K562 (cell line): ENCODE results near the gene MIEF1. TPM values are rescaled to one million over a fixed set of nuclear protein-coding genes. Genes with fewer than 3 reads are reported as not detected.

ENCODE experiments used
- CEBPG ChIP-seq, 3 experiments: fragments of 200-800 bp in 1 of 3; sonication (Bioruptor generic) in 1 of 3; sonication (generic) in 1 of 3; formaldehyde crosslinking in 1 of 3; IDR thresholded peaks in 2 of 3; conservative IDR thresholded peaks in 1 of 3; 2 replicates each; pipeline versions ENCODE4 v1.6.1 to v1.8.0; 2016 to 2022; ENCODE audit warnings: missing compliant biosample characterization in 2 of 3, missing genetic modification characterization in 2 of 3, mild to moderate bottlenecking in 1 of 3, missing genetic modification reagents in 1 of 3
- ELK1 ChIP-seq: sonication (generic); formaldehyde crosslinking; IDR thresholded peaks from 2 replicates; pipeline ENCODE4 v1.8.1; 2022; ENCODE audit warnings: missing genetic modification reagents
- GTF2E2 ChIP-seq: fragments of 200-800 bp; sonication (Bioruptor generic); IDR thresholded peaks from 2 replicates; pipeline ENCODE4 v1.6.1; 2016; ENCODE audit warnings: missing genetic modification characterization, missing compliant biosample characterization
- HNRNPH1 ChIP-seq: fragments of 200-400 bp; formaldehyde crosslinking; optimal IDR thresholded peaks from 2 replicates; pipeline ENCODE3; 2017; ENCODE audit warnings: low read depth, mild to moderate bottlenecking, low read length, moderate library complexity
- ILK ChIP-seq: fragments of 450-650 bp; IDR thresholded peaks from 2 replicates; pipeline ENCODE4 v1.6.1; 2016; ENCODE audit warnings: missing genetic modification characterization, low read depth, mild to moderate bottlenecking, missing compliant biosample characterization, moderate library complexity, borderline replicate concordance
- KLF6 ChIP-seq: fragments of 250-450 bp; sonication (Bioruptor Pico); IDR thresholded peaks from 2 replicates; pipeline ENCODE4 v1.4.0; 2020; ENCODE audit warnings: mild to moderate bottlenecking, moderate library complexity, borderline replicate concordance
- MBD2 ChIP-seq: sonication (generic); IDR thresholded peaks from 2 replicates; pipeline ENCODE4 v1.6.1; 2016; ENCODE audit warnings: low read depth, borderline replicate concordance
- MCM5 ChIP-seq: fragments of 450-650 bp; IDR thresholded peaks from 2 replicates; pipeline ENCODE4 v1.6.1; 2016; ENCODE audit warnings: low read depth
- MNT ChIP-seq, 2 experiments: fragments of 450-650 bp; conservative IDR thresholded peaks; 2 replicates each; pipeline ENCODE4 v1.6.1; 2017; ENCODE audit warnings: mild to moderate bottlenecking in 2 of 2, moderate library complexity in 2 of 2
- MTA3 ChIP-seq: fragments of 450-650 bp; formaldehyde crosslinking; IDR thresholded peaks from 2 replicates; pipeline ENCODE4 v1.6.1; 2017; ENCODE audit warnings: mild to moderate bottlenecking, borderline replicate concordance
- MTF1 ChIP-seq: fragments of 250-450 bp; sonication (Bioruptor Pico); IDR thresholded peaks from 2 replicates; pipeline ENCODE4 v1.9.0; 2021; ENCODE audit warnings: moderate library complexity, mild to moderate bottlenecking, inconsistent platforms, borderline replicate concordance
- MXI1 ChIP-seq: IDR thresholded peaks from 2 replicates; pipeline ENCODE4 v1.6.1; 2011; ENCODE audit warnings: low read depth, mild to moderate bottlenecking, improper control_type of control experiment, low read length
- NR4A1 ChIP-seq, 2 experiments: fragments of 250-450 bp in 1 of 2; fragments of 450-650 bp in 1 of 2; sonication (Bioruptor Pico) in 1 of 2; IDR thresholded peaks; 2 replicates each; pipeline versions ENCODE4 v1.4.0 to v1.6.1; 2016 to 2020; ENCODE audit warnings: mild to moderate bottlenecking in 2 of 2, missing compliant biosample characterization in 1 of 2, missing genetic modification characterization in 1 of 2, moderate library complexity in 1 of 2
- PCBP1 ChIP-seq: fragments of 200-400 bp; formaldehyde crosslinking; IDR thresholded peaks from 2 replicates; pipeline ENCODE4 v1.6.1; 2018; ENCODE audit warnings: mild to moderate bottlenecking, low read depth, low read length; ENCODE audit not compliant: poor library complexity, severe bottlenecking
- PHF8 ChIP-seq: fragments of 200-600 bp; sonication (generic); IDR thresholded peaks from 2 replicates; pipeline ENCODE4 v1.6.1; 2012; ENCODE audit warnings: mixed run types, mild to moderate bottlenecking, inconsistent platforms, low read length, moderate library complexity, borderline replicate concordance
- RUNX1 ChIP-seq: sonication (generic); IDR thresholded peaks from 2 replicates; pipeline ENCODE4 v1.6.1; 2016; ENCODE audit warnings: antibody characterized with exemption, low read depth
- THAP7 ChIP-seq: fragments of 250-450 bp; sonication (Bioruptor Pico); IDR thresholded peaks from 2 replicates; pipeline ENCODE4 v1.5.0; 2021
- ZNF239 ChIP-seq: fragments of 250-450 bp; sonication (Bioruptor Pico); IDR thresholded peaks from 2 replicates; pipeline ENCODE4 v1.4.0; 2020; ENCODE audit warnings: mild to moderate bottlenecking
- ZNF431 ChIP-seq: sonication (generic); formaldehyde crosslinking; IDR thresholded peaks from 2 replicates; pipeline ENCODE4 v1.8.0; 2022; ENCODE audit warnings: mild to moderate bottlenecking, missing genetic modification reagents
- ZNF551 ChIP-seq: fragments of 250-450 bp; sonication (Bioruptor Pico); IDR thresholded peaks from 2 replicates; pipeline ENCODE4 v1.5.0; 2021; ENCODE audit warnings: mild to moderate bottlenecking, moderate library complexity
- polyA plus RNA-seq, 8 experiments: library from polyadenylated mRNA; depleted of rRNA in 4 of 8; stranded (reverse) in 5 of 8; unstranded in 3 of 8; fragments of >200 nt; fragmentation: Nextera tagmentation in 2 of 8; fragmentation: Illumina TruSeq in 1 of 8; extraction: Ambion mirVana in 2 of 8; extraction: Trizol in 1 of 8; gene quantifications; 2 replicates each; pipeline versions ENCODE4 v1.2.1 to v1.2.3, GENCODE V29; 2011 to 2014; ENCODE audit warnings: inconsistent platforms in 1 of 8, missing spikeins in 1 of 8
- total RNA-seq, 7 experiments: library from RNA; depleted of rRNA in 6 of 7; stranded (reverse); fragments of >200 nt in 6 of 7; fragmentation: Illumina TruSeq in 2 of 7; extraction: Trizol in 2 of 7; gene quantifications; 2 replicates each; pipeline versions ENCODE4 v1.2.1 to v1.2.3, GENCODE V29; 2011 to 2021; ENCODE audit warnings: low replicate concordance in 1 of 7
- TF ChIP-seq, protein P1 (sequence below): fragments of 250-450 bp; sonication (Bioruptor Pico); IDR thresholded peaks from 2 replicates; pipeline ENCODE4 v1.8.0; 2021; ENCODE audit warnings: mild to moderate bottlenecking, moderate library complexity

MIEF1 gene
- total and polyA plus RNA-seq, 9 of the 15 experiments (the other 6 are each of a cell fraction or from before 2014, with no cell fraction given), result 10.9 to 51.8 (median 25.5) TPM

DNA sequence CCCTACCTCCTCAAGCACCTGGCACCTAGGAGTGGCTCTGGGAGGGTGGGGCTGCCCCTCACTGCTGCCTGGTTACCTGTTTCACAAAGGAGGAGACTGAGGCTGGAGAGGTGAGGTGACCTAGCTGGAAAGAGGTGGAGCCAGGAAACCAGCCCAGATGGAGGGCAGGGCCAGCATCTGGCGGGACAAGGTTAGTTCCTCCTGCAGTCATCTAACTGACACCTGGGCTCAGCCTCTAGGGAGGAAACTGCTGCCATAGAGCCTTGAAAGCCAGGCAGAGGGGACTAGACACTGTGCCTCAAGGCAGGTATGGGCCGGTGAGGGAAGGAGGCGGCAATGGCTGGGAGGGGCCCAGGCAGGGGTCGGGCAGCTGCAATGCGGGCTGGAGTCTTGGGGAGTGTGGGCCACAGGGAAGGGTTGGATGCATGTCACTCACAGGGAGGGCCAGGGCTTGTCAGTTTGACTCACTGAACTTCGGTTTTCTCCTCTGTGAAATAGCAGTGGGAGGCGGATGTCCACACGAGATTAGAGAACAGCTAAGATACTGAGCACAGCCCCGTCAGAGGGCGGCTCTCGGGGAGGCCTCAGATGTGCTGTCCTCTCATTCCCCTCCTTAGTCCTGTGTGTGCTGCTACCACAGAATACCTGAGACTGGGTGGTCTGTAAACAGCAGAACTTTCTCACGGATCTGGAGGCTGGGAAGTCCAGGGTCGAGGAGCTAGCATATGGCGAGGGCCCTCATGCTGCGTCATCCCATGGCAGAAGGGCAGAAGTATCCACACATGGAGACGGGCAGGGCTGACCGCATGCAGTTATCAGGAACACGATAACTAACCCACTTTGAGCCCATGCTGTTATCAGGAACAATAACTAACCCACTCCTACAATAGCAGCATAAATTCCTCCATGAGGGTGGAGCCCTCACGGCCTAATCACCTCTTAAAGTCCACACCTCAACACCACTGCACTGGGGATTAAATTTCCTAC, 29.2 kb upstream of the MIEF1 start (continued):
- TF ChIP-seq MCM5, result no peak
- no peak for TF ChIP-seq CEBPG (CRISPR knock-in tag; IDR thresholded peaks at IDR 0.05)
- TF ChIP-seq CEBPG (tag; conservative IDR thresholded peaks at IDR 0.05 in 1 of 2, IDR thresholded peaks at IDR 0.05 in 1 of 2), result no peak
- no peak for TF ChIP-seq ZNF551 (CRISPR knock-in tag)
- no peak for TF ChIP-seq ILK (tag)
- TF ChIP-seq MXI1, result no peak
- TF ChIP-seq MTF1, result no peak
- TF ChIP-seq ZNF431 (CRISPR knock-in tag), result no peak
- peak; percentile 66; the same call in 1 of the 2 replicates for TF ChIP-seq MTA3
- TF ChIP-seq ELK1, result no peak
- TF ChIP-seq ZNF239 (CRISPR knock-in tag), result no peak
- peak; percentile 30; the same call in 1 of the 2 replicates for TF ChIP-seq GTF2E2 (tag)
- no peak for TF ChIP-seq PCBP1
- TF ChIP-seq KLF6 (CRISPR knock-in tag), result no peak
- TF ChIP-seq HNRNPH1, result no peak
- TF ChIP-seq, protein P1, sequence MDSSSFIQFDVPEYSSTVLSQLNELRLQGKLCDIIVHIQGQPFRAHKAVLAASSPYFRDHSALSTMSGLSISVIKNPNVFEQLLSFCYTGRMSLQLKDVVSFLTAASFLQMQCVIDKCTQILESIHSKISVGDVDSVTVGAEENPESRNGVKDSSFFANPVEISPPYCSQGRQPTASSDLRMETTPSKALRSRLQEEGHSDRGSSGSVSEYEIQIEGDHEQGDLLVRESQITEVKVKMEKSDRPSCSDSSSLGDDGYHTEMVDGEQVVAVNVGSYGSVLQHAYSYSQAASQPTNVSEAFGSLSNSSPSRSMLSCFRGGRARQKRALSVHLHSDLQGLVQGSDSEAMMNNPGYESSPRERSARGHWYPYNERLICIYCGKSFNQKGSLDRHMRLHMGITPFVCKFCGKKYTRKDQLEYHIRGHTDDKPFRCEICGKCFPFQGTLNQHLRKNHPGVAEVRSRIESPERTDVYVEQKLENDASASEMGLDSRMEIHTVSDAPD (CRISPR knock-in tag), result no peak
- peak; percentile 56 to 61; a peak in 3 of 4 replicates for TF ChIP-seq MNT (conservative IDR thresholded peaks at IDR 0.05)
- TF ChIP-seq RUNX1, result peak; percentile 63; the same call in 1 of the 2 replicates
- TF ChIP-seq NR4A1 (CRISPR knock-in tag; IDR thresholded peaks at IDR 0.05), result no peak
- TF ChIP-seq NR4A1 (tag; IDR thresholded peaks at IDR 0.05), result no peak
- TF ChIP-seq PHF8, result peak; percentile 34; the same call in 1 of the 2 replicates
- no peak for TF ChIP-seq THAP7 (CRISPR knock-in tag)
- no peak for TF ChIP-seq MBD2
